KMS-11 (cell line): Measurements from ENCODE around the gene MPPED2.

Experiments used
- H2AFZ ChIP-seq: fragments of 200-600 bp; sonication (generic); 2 replicates; pipeline ENCODE4 v1.6.1; 2016; ENCODE audit warnings: antibody characterized with exemption, mixed run types, low read depth
- H3K27ac ChIP-seq: fragments of 200-600 bp; sonication (generic); 2 replicates; pipeline ENCODE4 v1.6.1; 2016; ENCODE audit warnings: mild to moderate bottlenecking, mixed run types
- H3K27me3 ChIP-seq: fragments of 200-600 bp; sonication (generic); 2 replicates; pipeline ENCODE4 v1.6.1; 2017; ENCODE audit warnings: mild to moderate bottlenecking, low read depth, mixed run types, moderate library complexity; ENCODE audit not compliant: insufficient read depth
- H3K36me3 ChIP-seq: fragments of 200-600 bp; sonication (generic); 2 replicates; pipeline ENCODE4 v1.6.1; 2017; ENCODE audit warnings: mild to moderate bottlenecking, mixed run types; ENCODE audit not compliant: insufficient read depth
- H3K4me1 ChIP-seq: fragments of 200-600 bp; sonication (generic); 2 replicates; pipeline ENCODE4 v1.6.1; 2016; ENCODE audit warnings: mild to moderate bottlenecking, low read depth, mixed run types; ENCODE audit not compliant: poor library complexity, severe bottlenecking
- H3K4me2 ChIP-seq: fragments of 200-600 bp; sonication (generic); 2 replicates; pipeline ENCODE4 v1.7.0; 2016; ENCODE audit warnings: mild to moderate bottlenecking, mixed run types
- H3K4me3 ChIP-seq: fragments of 200-600 bp; sonication (generic); IDR thresholded peaks from 2 replicates; pipeline ENCODE4 v1.6.1; 2017; ENCODE audit warnings: low read depth, low read length, mixed read lengths; ENCODE audit not compliant: insufficient read depth
- H3K79me2 ChIP-seq: fragments of 200-600 bp; sonication (generic); 2 replicates; pipeline ENCODE4 v1.6.1; 2016; ENCODE audit warnings: low read depth, mixed run types; ENCODE audit not compliant: insufficient read depth
- H3K9ac ChIP-seq: fragments of 200-600 bp; sonication (generic); 2 replicates; pipeline ENCODE4 v1.6.1; 2016; ENCODE audit warnings: mild to moderate bottlenecking, mixed run types
- H4K20me1 ChIP-seq: fragments of 200-600 bp; sonication (generic); 2 replicates; pipeline ENCODE4 v1.6.1; 2016; ENCODE audit warnings: mild to moderate bottlenecking, mixed run types; ENCODE audit not compliant: insufficient read depth
- CTCF ChIP-seq: fragments of 200-600 bp; sonication (generic); conservative IDR thresholded peaks from 2 replicates; pipeline ENCODE4 v1.6.1; 2017; ENCODE audit warnings: low read depth, mild to moderate bottlenecking, antibody characterized with exemption, low read length, moderate library complexity, mixed read lengths

MPPED2 gene

GRCh38 chr11:30553521-30554110 is 32.5 kb downstream of the MPPED2 start:
- Histone ChIP-seq H3K36me3 (no peaks in the 10 kb centered on the region), H3K9ac (no peak overlapping the region), H3K27ac (no peak overlapping the region)

GRCh38 chr11:30552839-30553238 is 33.3 kb downstream of the MPPED2 start:
- no peaks in the 10 kb centered on the region for H3K36me3 ChIP-seq
- H4K20me1 ChIP-seq, result no peaks in the 10 kb centered on the region
- H3K27me3 ChIP-seq, result no peaks in the 10 kb centered on the region
- no peak overlapping the region for H3K4me2 ChIP-seq
- no peak overlapping the region for H2AFZ ChIP-seq
- H3K27ac ChIP-seq, result no peak overlapping the region
- TF ChIP-seq CTCF, result no peak
- no peaks in the 10 kb centered on the region for H3K4me1 ChIP-seq
- no peaks in the 10 kb centered on the region for H3K79me2 ChIP-seq
- no peak overlapping the region for H3K9ac ChIP-seq
- H3K4me3 ChIP-seq, result no peak overlapping the region

More at GRCh38 chr11:30553521-30554110, 32.5 kb downstream of the MPPED2 start:
- H3K79me2 ChIP-seq, result no peaks in the 10 kb centered on the region
- no peaks in the 10 kb centered on the region for H3K4me1 ChIP-seq
- H3K4me2 ChIP-seq, result no peak overlapping the region
- H2AFZ ChIP-seq, result no peak overlapping the region
- H3K4me3 ChIP-seq, result no peak overlapping the region
- H4K20me1 ChIP-seq, result no peaks in the 10 kb centered on the region
- H3K27me3 ChIP-seq, result no peaks in the 10 kb centered on the region
- no peak for TF ChIP-seq CTCF

- no peaks in the 10 kb centered on the region for H4K20me1 ChIP-seq
- H3K4me2 ChIP-seq, result no peak overlapping the region
- H3K4me3 ChIP-seq, result no peak overlapping the region
- no peaks in the 10 kb centered on the region for H3K27me3 ChIP-seq
- H3K9ac ChIP-seq, result no peak overlapping the region
- H3K27ac ChIP-seq, result no peak overlapping the region
- no peaks in the 10 kb centered on the region for H3K36me3 ChIP-seq
- H3K4me1 ChIP-seq, result no peaks in the 10 kb centered on the region
- H3K79me2 ChIP-seq, result no peaks in the 10 kb centered on the region
- TF ChIP-seq CTCF, result no peak
- no peak overlapping the region for H2AFZ ChIP-seq
These were observed 36.1 kb downstream of the MPPED2 start for GRCh38 chr11:30550022-30550542.

- no peak overlapping the region for H3K4me2 ChIP-seq
- H3K4me1 ChIP-seq, result no peaks in the 10 kb centered on the region
- H2AFZ ChIP-seq, result no peak overlapping the region
- H3K9ac ChIP-seq, result no peak overlapping the region
- no peaks in the 10 kb centered on the region for H3K36me3 ChIP-seq
- no peaks in the 10 kb centered on the region for H3K79me2 ChIP-seq
- H3K27me3 ChIP-seq, result no peaks in the 10 kb centered on the region
- H4K20me1 ChIP-seq, result no peaks in the 10 kb centered on the region
- no peak overlapping the region for H3K27ac ChIP-seq
- no peak overlapping the region for H3K4me3 ChIP-seq
- TF ChIP-seq CTCF, result no peak
These were observed 36.6 kb downstream of the MPPED2 start for GRCh38 chr11:30549565-30549964.
